H9 (cell line): ENCODE measurements around the gene KIT. TPM values are rescaled to one million over a fixed set of nuclear protein-coding genes. Genes with fewer than 3 reads are reported as not detected.

ENCODE experiments used
- DNase-seq: peaks from one replicate; pipeline ENCODE4 v3.0.0-alpha.2; 2017
- H2AFZ ChIP-seq: one replicate; pipeline ENCODE4 v1.6.1; 2013; ENCODE audit warnings: mild to moderate bottlenecking, low read length, control low read depth, moderate library complexity
- H2AK5ac ChIP-seq: 2 replicates; pipeline ENCODE4 v1.6.1; 2013; ENCODE audit warnings: low read length, control low read depth, mixed read lengths; ENCODE audit not compliant: insufficient read length
- H2BK120ac ChIP-seq: one replicate; pipeline ENCODE4 v1.6.1; 2013; ENCODE audit warnings: low read depth, mild to moderate bottlenecking, low read length, control low read depth, inconsistent platforms; ENCODE audit not compliant: poor library complexity, severe bottlenecking
- H2BK12ac ChIP-seq: 2 replicates; pipeline ENCODE4 v1.6.1; 2013; ENCODE audit warnings: low read length, control low read depth, mixed read lengths, low read depth; ENCODE audit not compliant: insufficient read length
- H2BK15ac ChIP-seq: 2 replicates; pipeline ENCODE4 v1.6.1; 2013; ENCODE audit warnings: low read depth, low read length, control low read depth
- H2BK20ac ChIP-seq: one replicate; pipeline ENCODE4 v1.6.1; 2013; ENCODE audit warnings: low read depth, mild to moderate bottlenecking, low read length, control low read depth, inconsistent platforms; ENCODE audit not compliant: poor library complexity, severe bottlenecking
- H2BK5ac ChIP-seq: 2 replicates; pipeline ENCODE4 v1.6.1; 2013; ENCODE audit warnings: low read length, control low read depth, mixed read lengths; ENCODE audit not compliant: insufficient read length
- H3K14ac ChIP-seq: 2 replicates; pipeline ENCODE4 v1.6.1; 2013; ENCODE audit warnings: low read length, control low read depth; ENCODE audit not compliant: insufficient read depth
- H3K18ac ChIP-seq: 2 replicates; pipeline ENCODE4 v1.6.1; 2013; ENCODE audit warnings: low read depth, mild to moderate bottlenecking, mixed read lengths, low read length, control low read depth; ENCODE audit not compliant: insufficient read length
- H3K23ac ChIP-seq: 2 replicates; pipeline ENCODE4 v1.6.1; 2013; ENCODE audit warnings: low read length, control low read depth, mixed read lengths, low read depth; ENCODE audit not compliant: insufficient read length
- H3K23me2 ChIP-seq: 2 replicates; pipeline ENCODE4 v1.6.1; 2013; ENCODE audit warnings: low read depth, mild to moderate bottlenecking, mixed read lengths, low read length, control low read depth; ENCODE audit not compliant: insufficient read length, poor library complexity, severe bottlenecking
- H3K27ac ChIP-seq: 2 replicates; pipeline ENCODE4 v1.5.1; 2013; ENCODE audit warnings: low read length, control low read depth, mixed read lengths, low read depth; ENCODE audit not compliant: insufficient read length
- H3K27me3 ChIP-seq: 2 replicates; pipeline ENCODE4 v1.6.1; 2013; ENCODE audit warnings: low read length, control low read depth, inconsistent platforms; ENCODE audit not compliant: insufficient read depth
- H3K4ac ChIP-seq: 2 replicates; pipeline ENCODE4 v1.6.1; 2013; ENCODE audit warnings: low read depth, mild to moderate bottlenecking, control low read depth, inconsistent platforms, low read length, moderate library complexity
- H3K4me1 ChIP-seq: 2 replicates; pipeline ENCODE4 v1.6.1; 2013; ENCODE audit warnings: low read length, control low read depth, inconsistent platforms; ENCODE audit not compliant: insufficient read depth
- H3K4me2 ChIP-seq: 2 replicates; pipeline ENCODE4 v1.6.1; 2013; ENCODE audit warnings: low read length, control low read depth, mixed read lengths; ENCODE audit not compliant: insufficient read length, insufficient read depth
- H3K56ac ChIP-seq: 2 replicates; pipeline ENCODE4 v1.6.1; 2013; ENCODE audit warnings: low read depth, mild to moderate bottlenecking, mixed read lengths, low read length, control low read depth; ENCODE audit not compliant: insufficient read length
- H3K79me1 ChIP-seq: 2 replicates; pipeline ENCODE4 v1.6.1; 2013; ENCODE audit warnings: low read depth, mild to moderate bottlenecking, moderate library complexity, low read length, control low read depth, inconsistent platforms; ENCODE audit not compliant: insufficient read depth, poor library complexity, severe bottlenecking
- H3K79me2 ChIP-seq: 2 replicates; pipeline ENCODE4 v1.6.1; 2013; ENCODE audit warnings: low read length, control low read depth, inconsistent platforms; ENCODE audit not compliant: insufficient read depth
- H3K9ac ChIP-seq: 2 replicates; pipeline ENCODE4 v1.6.1; 2013; ENCODE audit warnings: low read length, control low read depth, mixed read lengths; ENCODE audit not compliant: insufficient read length; ENCODE audit errors: extremely low read depth
- H3K9me3 ChIP-seq: one replicate; pipeline ENCODE4 v1.6.1; 2013; ENCODE audit warnings: low read depth, low read length, inconsistent platforms; ENCODE audit not compliant: control insufficient read depth
- H3T11ph ChIP-seq: one replicate; pipeline ENCODE4 v1.6.1; 2013; ENCODE audit warnings: mild to moderate bottlenecking, low read length, control low read depth, inconsistent platforms
- H4K20me1 ChIP-seq: one replicate; pipeline ENCODE4 v1.6.1; 2013; ENCODE audit not compliant: control insufficient read depth, insufficient read length, insufficient read depth
- H4K5ac ChIP-seq: 2 replicates; pipeline ENCODE4 v1.6.1; 2013; ENCODE audit warnings: low read depth, mild to moderate bottlenecking, mixed read lengths, low read length, control low read depth; ENCODE audit not compliant: insufficient read length
- H4K8ac ChIP-seq: replicated peaks from 2 replicates; pipeline ENCODE4 v1.6.1; 2013; ENCODE audit warnings: low read length, control low read depth, mixed read lengths, low read depth; ENCODE audit not compliant: insufficient read length
- H4K91ac ChIP-seq: 2 replicates; pipeline ENCODE4 v1.6.1; 2013; ENCODE audit warnings: low read depth, mild to moderate bottlenecking, moderate library complexity, mixed read lengths, low read length, control low read depth; ENCODE audit not compliant: insufficient read length
- H3K27ac Mint-ChIP-seq, 3 experiments: 2 replicates in 2 of 3; 3 replicates in 1 of 3; pipeline ENCODE4 v1.8.0; 2020 to 2021; ENCODE audit warnings: mixed read lengths in 3 of 3, mild to moderate bottlenecking in 1 of 3, moderate library complexity in 1 of 3
- H3K27me3 Mint-ChIP-seq: 2 replicates; pipeline ENCODE4 v1.8.0; 2021; ENCODE audit warnings: low read depth, mild to moderate bottlenecking, moderate library complexity, mixed read lengths
- H3K36me3 Mint-ChIP-seq, 3 experiments: 2 replicates in 2 of 3; 3 replicates in 1 of 3; pipeline ENCODE4 v1.8.0; 2020 to 2021; ENCODE audit warnings: low read depth in 3 of 3, mixed read lengths in 3 of 3; ENCODE audit not compliant: insufficient read depth in 1 of 3
- H3K4me1 Mint-ChIP-seq, 2 experiments: 2 replicates each; pipeline ENCODE4 v1.8.0; 2020; ENCODE audit warnings: mixed read lengths in 2 of 2
- H3K4me3 Mint-ChIP-seq, 2 experiments: 2 replicates in 1 of 2; 3 replicates in 1 of 2; pipeline ENCODE4 v1.8.0; 2020 to 2021; ENCODE audit warnings: mild to moderate bottlenecking in 2 of 2, mixed read lengths in 2 of 2, moderate library complexity in 1 of 2
- H3K9me3 Mint-ChIP-seq, 2 experiments: 2 replicates in 1 of 2; 3 replicates in 1 of 2; pipeline ENCODE4 v1.8.0; 2020; ENCODE audit warnings: mild to moderate bottlenecking in 2 of 2, mixed read lengths in 2 of 2, moderate library complexity in 1 of 2
- CTCF ChIP-seq: fragments of 200-600 bp; sonication (generic); conservative IDR thresholded peaks from 3 replicates; pipeline ENCODE4 v1.8.0; 2021; ENCODE audit warnings: antibody characterized with exemption, mild to moderate bottlenecking
- WGBS: extraction: QIAGEN DNeasy Blood & Tissue Kit; methylation state at CpG from one replicate; pipeline ENCODE4 v1.1.7; 2013; ENCODE audit warnings: missing lambda C conversion rate, low lambda C conversion rate, mixed read lengths; ENCODE audit not compliant: insufficient read length; ENCODE audit errors: extremely low coverage; 5-methylcytosine and 5-hydroxymethylcytosine counted together
- total RNA-seq: library from RNA; stranded (reverse); gene quantifications from 2 replicates; pipeline ENCODE4 v1.2.1, GENCODE V29; 2021

KIT gene
- total RNA-seq, 1 experiment from 2014 or later: 6.7 TPM

DNA sequence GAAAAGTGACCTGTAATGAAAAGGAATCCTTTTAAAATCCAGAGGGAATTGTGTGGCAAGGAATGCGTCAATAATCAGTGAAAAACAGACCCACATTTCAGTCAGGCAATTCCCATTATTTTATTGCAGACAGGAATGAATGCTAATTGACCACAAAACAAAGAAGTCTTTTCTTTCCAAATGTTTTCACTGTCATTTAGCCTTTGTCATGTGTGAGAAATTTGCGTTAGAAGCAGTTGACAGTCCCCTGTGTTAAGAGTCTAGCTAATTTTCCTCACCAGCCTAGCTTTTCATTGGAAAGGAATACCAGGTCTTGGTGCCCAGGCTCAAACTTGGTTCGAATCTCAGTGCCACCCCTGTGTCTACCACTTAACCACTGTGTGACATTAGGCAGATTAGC is 83.4 kb downstream of the KIT start:
- DNase-seq: no peak
- Mint-ChIP-seq H3K27ac (no peak overlapping the region), H3K27me3 (no peaks in the 10 kb centered on the region; the same call in 1 of the 2 replicates)

More for the DNA sequence above, 83.4 kb downstream of the KIT start:
- H2BK12ac ChIP-seq: no peak overlapping the region
- peaks cover 19 to 25% of the 10 kb centered on the region in 2 experiments for H3K4me1 Mint-ChIP-seq
- no peaks in the 10 kb centered on the region for H3K79me1 ChIP-seq
- no peak overlapping the region for H2AK5ac ChIP-seq
- peaks cover 13 to 18% of the 10 kb centered on the region in 2 experiments; a peak in 4 of 5 replicates for H3K9me3 Mint-ChIP-seq
- H2AFZ ChIP-seq: no peak overlapping the region
- no peaks in the 10 kb centered on the region for H3K23me2 ChIP-seq
- no peak overlapping the region for H2BK5ac ChIP-seq
- no peak overlapping the region for H2BK20ac ChIP-seq
- H4K91ac ChIP-seq: no peak overlapping the region
- H4K5ac ChIP-seq: no peak overlapping the region
- no peak overlapping the region for H3K23ac ChIP-seq
- H3K9ac ChIP-seq: no peak overlapping the region
- H4K20me1 ChIP-seq: no peaks in the 10 kb centered on the region
- H3K4me1 ChIP-seq: peaks cover 4% of the 10 kb centered on the region; the same call in 1 of the 2 replicates
- no peak overlapping the region for H3K27ac ChIP-seq
- H3K56ac ChIP-seq: no peak overlapping the region
- H3K14ac ChIP-seq: no peak overlapping the region
- no CpG with 5 or more reads among the region's 3 CpGs for WGBS
- H3K18ac ChIP-seq: no peak overlapping the region
- H4K8ac ChIP-seq: no peak overlapping the region
- H3K79me2 ChIP-seq: no peaks in the 10 kb centered on the region
- H2BK15ac ChIP-seq: no peak overlapping the region
- H3K9me3 ChIP-seq: no peaks in the 10 kb centered on the region
- no peak overlapping the region for H3K4me3 Mint-ChIP-seq
- no peak for TF ChIP-seq CTCF
- H3K4me2 ChIP-seq: no peak overlapping the region
- peaks cover 23 to 41% (median 28%) of the 10 kb centered on the region in 3 experiments for H3K36me3 Mint-ChIP-seq
- H3K4ac ChIP-seq: no peak overlapping the region
- H2BK120ac ChIP-seq: no peak overlapping the region
- H3T11ph ChIP-seq: no peak overlapping the region
- H3K27me3 ChIP-seq: no peaks in the 10 kb centered on the region
